SHP77 treated with DMSO at 0.1 percent for 48 hours (cell line): ENCODE measurements around the gene MECP2.
"Not testable (repeated sequence)": the region's sequence is repeated elsewhere in the genome, so short reads cannot be mapped to it uniquely, and the experiment has no call there.

Experiments
- DNase-seq: peaks from one replicate; lab custom pipeline; 2025; lab: John Stamatoyannopoulos, UW

MECP2 gene

DNA sequence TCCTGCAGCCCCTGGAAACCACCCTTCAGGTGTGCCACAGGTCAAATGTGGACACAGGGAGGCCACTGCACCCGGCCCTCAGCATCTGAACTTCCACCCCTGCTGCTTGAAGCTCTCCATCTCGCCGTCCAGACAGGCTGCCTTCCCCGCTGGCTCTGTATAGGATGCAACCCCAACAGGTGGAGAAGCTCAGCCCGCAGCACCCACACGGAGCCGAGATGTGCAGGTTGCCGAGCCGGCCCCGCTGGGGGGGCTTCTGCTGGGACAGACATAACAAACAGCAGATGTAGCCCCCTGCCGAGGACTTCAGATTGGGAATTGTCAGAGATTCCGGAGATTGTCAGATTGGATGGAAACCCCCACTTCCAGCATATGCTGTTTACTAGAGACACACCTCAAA lies 104.4 kb downstream of the MECP2 start:
- DNase-seq, result no peak

- no peak for DNase-seq
Measured at GRCh38 chrX:153992180-153992579, 105.3 kb downstream of the MECP2 start.

DNA sequence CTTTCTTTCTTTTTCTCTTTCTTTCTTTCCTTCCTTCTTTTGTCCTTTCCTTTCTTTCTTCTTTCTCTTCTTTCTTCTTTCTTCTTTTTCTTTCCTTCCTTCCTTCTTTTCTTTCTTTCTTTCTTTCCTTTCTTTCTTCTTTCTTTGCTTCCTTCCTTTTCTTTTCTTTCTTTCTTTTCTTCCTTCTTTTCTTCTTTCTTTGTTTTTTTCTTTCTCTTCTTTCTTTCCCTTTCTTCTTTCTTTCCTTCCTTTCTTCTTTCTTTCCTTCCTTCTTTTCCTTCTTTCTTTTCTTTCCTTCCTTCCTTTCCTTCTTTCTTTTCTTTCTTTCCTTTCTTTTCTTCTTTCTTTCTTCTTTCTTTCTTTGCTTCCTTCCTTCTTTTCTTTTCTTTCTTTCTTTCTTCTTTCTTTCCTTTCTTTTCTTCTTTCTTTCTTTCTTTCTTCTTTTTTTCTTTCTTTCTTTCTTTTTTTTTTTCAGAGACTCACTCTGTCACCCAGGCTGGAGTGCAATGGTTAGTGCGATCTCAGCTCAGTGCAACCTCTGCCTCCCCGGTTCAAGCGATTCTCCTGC lies 106.4 kb downstream of the MECP2 start:
- no peak for DNase-seq

GRCh38 chrX:153989973-153990655 lies 107.4 kb downstream of the MECP2 start:
- DNase-seq, result no peak

- no peak for DNase-seq
Measured at GRCh38 chrX:153988493-153988892, 109.0 kb downstream of the MECP2 start.

- no peak for DNase-seq
Measured at GRCh38 chrX:153984351-153985178, 113.0 kb downstream of the MECP2 start.

DNA sequence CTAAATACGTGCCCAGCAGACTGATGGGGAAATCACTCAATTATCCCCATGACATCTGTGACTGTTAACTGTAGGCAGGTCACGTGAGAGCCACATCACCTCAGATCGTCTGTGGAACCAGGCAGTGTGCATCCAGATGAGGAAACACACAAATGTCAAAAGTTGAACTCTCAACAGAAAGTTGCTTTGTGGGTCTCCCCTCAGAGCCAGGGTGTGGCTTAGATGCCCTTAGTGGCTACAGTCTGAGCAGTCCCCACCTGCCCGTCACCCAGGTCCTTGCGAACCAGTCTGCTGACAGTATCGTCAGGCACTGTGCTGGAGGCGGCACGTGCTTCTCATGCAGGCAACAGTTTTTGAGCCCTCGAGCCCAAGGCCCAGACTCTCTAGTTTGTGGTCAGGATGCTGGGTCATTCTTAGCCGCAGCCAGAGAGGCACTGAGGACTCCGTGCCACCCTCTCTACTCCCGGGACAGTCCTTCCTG lies 114.2 kb downstream of the MECP2 start:
- DNase-seq, result no peak

- no peak for DNase-seq
Measured at GRCh38 chrX:153981771-153982533, 115.6 kb downstream of the MECP2 start.

DNA sequence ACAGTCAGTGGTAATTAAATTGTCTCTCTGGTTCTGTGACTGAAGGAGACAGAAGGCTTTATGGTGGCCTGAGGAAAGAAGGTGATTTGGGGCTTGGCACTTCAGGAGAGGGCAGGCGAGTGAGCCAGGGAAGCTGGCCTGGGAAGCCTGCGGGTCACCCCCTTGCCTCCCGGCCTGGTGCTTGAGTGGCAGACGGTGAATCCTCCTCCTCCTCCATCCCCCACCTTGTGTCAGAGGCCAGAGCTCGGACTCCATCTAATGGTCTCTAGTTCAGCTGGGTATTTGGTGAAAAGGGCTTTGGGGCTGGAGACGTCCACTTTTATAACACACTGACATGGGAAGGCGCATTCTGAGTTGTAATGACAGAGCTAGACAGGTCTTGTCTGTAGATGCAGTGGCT lies 116.3 kb downstream of the MECP2 start:
- DNase-seq, result no peak

- not testable (repeated sequence) for DNase-seq
Measured at GRCh38 chrX:153980394-153980793, 117.1 kb downstream of the MECP2 start.

DNA sequence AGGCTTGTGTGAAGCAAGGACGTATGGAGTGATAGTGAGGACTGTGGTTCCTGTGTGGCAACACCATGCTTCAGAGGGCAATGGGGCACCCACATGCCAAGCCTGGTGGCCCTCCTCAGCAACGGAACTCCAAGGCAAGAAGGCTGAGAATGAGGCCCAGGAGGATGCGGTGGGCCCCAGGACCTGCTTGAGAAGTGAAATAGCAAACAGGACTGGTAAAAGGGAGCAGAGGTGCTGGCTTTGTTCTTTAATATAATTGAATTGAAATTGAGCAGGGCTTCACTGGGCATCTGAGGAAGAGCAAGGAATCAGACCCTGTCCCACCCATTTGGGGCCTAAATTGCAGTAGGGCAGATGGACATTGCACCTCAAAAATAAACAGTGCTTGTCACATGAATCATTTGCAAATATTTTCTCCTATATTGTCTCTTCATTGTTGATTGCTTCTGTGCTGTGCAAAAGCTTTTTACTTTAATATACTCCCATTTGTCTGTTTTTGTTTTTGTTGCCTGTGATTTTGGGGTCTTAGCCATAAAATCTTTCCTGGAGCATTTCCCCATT lies 122.7 kb downstream of the MECP2 start:
- DNase-seq, result no peak

DNA sequence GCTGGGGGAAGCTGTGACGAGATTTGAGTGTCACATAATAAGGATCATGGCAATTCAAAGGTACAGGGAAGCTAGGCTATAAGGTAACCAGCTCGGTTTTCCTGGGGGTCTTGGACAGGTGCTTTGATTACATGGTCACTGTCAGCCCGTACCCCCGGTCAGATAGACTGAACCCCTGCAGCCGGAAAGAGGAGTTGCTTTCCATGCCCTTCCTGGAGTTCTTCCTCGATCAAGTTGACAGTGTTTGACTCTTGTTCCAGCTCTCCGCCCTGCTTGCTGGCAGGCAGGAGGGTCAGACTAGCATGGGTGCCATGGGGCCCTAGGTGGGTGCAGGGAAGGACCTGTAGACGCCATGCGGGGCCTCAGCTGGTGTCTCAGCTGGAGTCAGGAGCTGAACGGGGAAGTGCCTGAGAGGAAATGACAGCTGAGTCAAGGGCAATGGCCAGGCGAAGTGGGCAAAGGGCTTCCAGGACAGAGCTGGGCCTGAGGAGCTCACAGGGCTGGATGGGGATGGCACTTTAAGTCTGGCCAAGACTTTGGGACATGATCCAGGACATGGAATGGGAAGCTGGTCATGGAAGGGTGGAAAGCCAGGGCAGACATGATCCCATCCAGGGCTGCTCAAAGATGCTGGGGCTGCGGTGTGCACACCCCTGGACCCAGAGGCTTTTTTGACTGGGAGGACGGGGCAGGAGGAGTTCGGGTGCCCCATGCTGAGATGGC lies 123.4 kb downstream of the MECP2 start:
- no peak for DNase-seq

DNA sequence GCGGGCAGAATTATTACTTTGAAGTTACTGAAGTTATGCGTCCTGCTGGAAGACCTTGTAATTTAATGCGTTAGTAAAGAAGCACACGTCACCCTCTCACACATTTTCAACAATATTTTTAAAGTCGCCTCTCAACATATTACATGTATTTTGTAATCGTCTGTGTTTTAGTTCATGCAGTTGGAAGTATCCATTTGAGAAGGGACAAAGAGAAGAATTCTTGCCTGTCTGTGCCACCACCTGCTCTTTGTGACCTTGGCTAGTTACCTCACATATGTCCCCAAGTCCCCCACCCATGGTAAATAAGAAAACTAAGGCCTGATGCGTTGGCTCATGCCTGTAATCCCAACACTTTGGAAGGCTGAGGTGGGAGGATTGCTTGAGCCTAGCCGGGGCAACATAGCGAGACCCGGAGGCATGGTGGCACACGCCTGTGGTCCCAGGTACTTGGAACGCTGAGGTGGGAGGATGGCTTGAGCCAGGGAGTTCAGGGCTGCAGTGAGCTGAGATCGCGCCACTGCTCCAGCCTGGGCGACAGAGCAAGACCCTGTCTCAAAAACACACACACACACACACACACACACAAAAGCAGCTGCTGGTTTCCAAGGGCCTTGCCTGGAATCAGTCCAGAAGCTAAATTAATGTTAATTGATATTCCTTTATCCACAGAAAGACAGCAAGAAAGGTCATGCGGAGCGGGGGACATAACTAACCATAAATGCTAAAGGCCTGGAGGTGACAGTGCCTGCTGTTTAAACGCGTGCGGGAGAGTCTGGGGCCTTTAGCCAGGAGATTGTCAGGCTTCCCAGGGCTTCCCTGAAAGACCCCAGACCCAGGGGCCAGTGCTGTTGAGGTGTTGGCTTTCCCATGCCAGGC lies 124.2 kb downstream of the MECP2 start:
- DNase-seq, result no peak

DNA sequence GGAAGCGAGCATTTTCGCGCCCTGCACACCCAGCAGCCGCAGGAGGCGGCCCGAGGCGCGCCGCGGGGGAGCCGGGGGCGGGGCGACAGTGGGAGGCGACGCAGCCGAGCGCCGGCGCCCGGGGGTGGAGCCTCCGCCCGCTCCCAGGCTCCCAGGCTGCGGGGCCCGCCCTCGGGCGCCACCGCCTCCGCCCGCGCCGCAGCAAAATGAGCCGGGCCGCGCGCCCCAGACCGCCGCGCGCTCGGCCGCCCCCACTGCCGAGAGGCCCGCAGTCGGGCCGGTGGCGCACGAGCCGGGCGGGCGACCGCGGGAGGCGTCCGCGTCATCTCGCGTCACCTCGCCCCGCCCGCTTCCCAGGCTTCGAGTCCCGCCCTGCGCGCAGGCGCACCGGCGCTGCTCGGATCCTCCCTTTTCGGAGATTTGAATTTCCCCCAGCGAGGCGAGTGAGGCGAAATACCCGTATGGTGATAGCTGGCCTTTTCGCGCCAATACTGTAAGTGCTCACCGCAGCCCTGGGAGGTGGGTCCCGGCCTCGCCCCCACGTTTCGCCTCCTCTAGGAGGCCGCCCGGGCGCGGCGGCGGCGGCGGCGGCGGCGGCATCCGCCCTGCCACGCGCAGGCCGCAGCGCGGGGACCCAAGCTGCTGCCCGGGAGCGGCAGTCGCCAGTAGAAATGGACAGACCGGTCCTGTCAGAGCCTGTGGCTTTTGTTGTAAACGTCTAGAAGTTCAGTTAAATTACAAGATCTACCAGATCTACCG lies 125.0 kb downstream of the MECP2 start, which contains the start of gene TMEM187:
TMEM187 (plus strand) TSS at position 387 of the 759 bp plus-strand sequence. CDS start 9,309 bp downstream, outside the sequence.
- DNase-seq, result peak; percentile 52
